Keratinocyte (primary cell): ENCODE results near the gene TM9SF3. TPM values are rescaled to one million over a fixed set of nuclear protein-coding genes. Genes with fewer than 3 reads are reported as not detected.

ENCODE experiments used
- DNase-seq: peaks from one replicate; pipeline ENCODE4 v3.0.0-alpha.2; 2011; ENCODE audit warnings: low read depth, missing footprints, low spot score
- FAIRE-seq: peaks from 2 replicates; lab custom pipeline; 2011; peaks lifted over from hg19 to GRCh38; lab: Jason Lieb, UNC
- H2AFZ ChIP-seq: 2 replicates; pipeline ENCODE4 v1.6.0; 2012; ENCODE audit warnings: low read length, control low read depth, inconsistent platforms; ENCODE audit not compliant: control insufficient read depth
- H3K27ac ChIP-seq: 2 replicates; pipeline ENCODE4 v1.5.1; 2011; ENCODE audit warnings: low read length; ENCODE audit not compliant: control insufficient read depth, insufficient read depth
- H3K27me3 ChIP-seq: 3 replicates; pipeline ENCODE4 v1.6.0; 2011; ENCODE audit warnings: low read length; ENCODE audit not compliant: control insufficient read depth, insufficient read depth; ENCODE audit errors: extremely low read depth
- H3K36me3 ChIP-seq, 2 experiments: 2 replicates in 1 of 2; 3 replicates in 1 of 2; pipeline ENCODE4 v1.5.1; 2011; ENCODE audit warnings: low read length in 2 of 2, mild to moderate bottlenecking in 1 of 2; ENCODE audit not compliant: control insufficient read depth in 2 of 2, insufficient read depth in 2 of 2; ENCODE audit errors: extremely low read depth in 1 of 2
- H3K4me1 ChIP-seq: 3 replicates; pipeline ENCODE4 v1.5.1; 2011; ENCODE audit warnings: low read length; ENCODE audit not compliant: control insufficient read depth, insufficient read depth; ENCODE audit errors: extremely low read depth
- H3K4me2 ChIP-seq: 3 replicates; pipeline ENCODE4 v1.6.0; 2011; ENCODE audit warnings: low read depth, low read length; ENCODE audit not compliant: control insufficient read depth, insufficient read depth; ENCODE audit errors: extremely low read depth
- H3K4me3 ChIP-seq, 3 experiments: fragments of 200-600 bp in 1 of 3; sonication (generic) in 1 of 3; 2 replicates in 2 of 3; 3 replicates in 1 of 3; pipeline ENCODE4 v1.5.1; 2011 to 2016; ENCODE audit warnings: low read length in 3 of 3, mild to moderate bottlenecking in 3 of 3, control low read depth in 2 of 3, inconsistent platforms in 1 of 3, low read depth in 1 of 3, mixed read lengths in 1 of 3, mixed run types in 1 of 3, moderate library complexity in 1 of 3; ENCODE audit not compliant: control insufficient read depth in 2 of 3, insufficient read depth in 2 of 3; ENCODE audit errors: extremely low read depth in 1 of 3
- H3K79me2 ChIP-seq: 2 replicates; pipeline ENCODE4 v1.6.0; 2012; ENCODE audit warnings: low read length; ENCODE audit not compliant: control insufficient read depth, insufficient read depth
- H3K9ac ChIP-seq: 3 replicates; pipeline ENCODE4 v1.6.0; 2011; ENCODE audit warnings: low read length; ENCODE audit not compliant: control insufficient read depth, insufficient read depth; ENCODE audit errors: extremely low read depth
- H3K9me1 ChIP-seq: 3 replicates; pipeline ENCODE4 v1.6.0; 2011; ENCODE audit warnings: low read length; ENCODE audit not compliant: control insufficient read depth, insufficient read depth; ENCODE audit errors: extremely low read depth
- H3K9me3 ChIP-seq: 2 replicates; pipeline ENCODE4 v1.5.1; 2012; ENCODE audit warnings: low read depth, low read length; ENCODE audit not compliant: control insufficient read depth
- H4K20me1 ChIP-seq: 3 replicates; pipeline ENCODE4 v1.6.0; 2011; ENCODE audit warnings: low read length; ENCODE audit not compliant: control insufficient read depth, insufficient read depth; ENCODE audit errors: extremely low read depth
- EZH2 ChIP-seq: IDR thresholded peaks from one replicate; pipeline ENCODE4 v1.6.1; 2012; ENCODE audit warnings: inconsistent platforms, mild to moderate bottlenecking, low read length, moderate library complexity
- dilution Hi-C: fragments of 300-500 bp; cut with MboI; formaldehyde crosslinking; loops from one replicate; pipeline ENCODE4 v1.7.0; 2020; ENCODE audit warnings: low sequenced_read_pairs; ENCODE audit not compliant: extremely low pct_ligation_motif_present
- polyA plus RNA-seq, 5 experiments: library from polyadenylated mRNA; depleted of rRNA in 3 of 5; stranded (reverse) in 3 of 5; stranded (forward) in 1 of 5; unstranded in 1 of 5; fragments of >200 nt; gene quantifications; 1 replicate in 1 of 5; 2 replicates in 3 of 5; 3 replicates in 1 of 5; pipeline versions ENCODE4 v1.2.1 to v1.2.3, GENCODE V29; 2011 to 2012; ENCODE audit warnings: missing spikeins in 2 of 5, low read depth in 1 of 5, low replicate concordance in 1 of 5
- TF ChIP-seq, protein P1 (sequence below), 3 experiments: IDR thresholded peaks in 1 of 3; conservative IDR thresholded peaks in 1 of 3; optimal IDR thresholded peaks in 1 of 3; 2 replicates in 2 of 3; 3 replicates in 1 of 3; pipeline versions ENCODE3 to v1.5.1; 2011; ENCODE audit warnings: low read length in 3 of 3, mild to moderate bottlenecking in 3 of 3, moderate library complexity in 2 of 3, control low read depth in 1 of 3, inconsistent platforms in 1 of 3; ENCODE audit not compliant: insufficient read depth in 2 of 3; ENCODE audit errors: extremely low read depth in 1 of 3

TM9SF3 gene
- polyA plus RNA-seq, 1 donor (not counting 4 experiments of a cell fraction or from before 2014, with no cell fraction given) = 90.0 TPM

DNA sequence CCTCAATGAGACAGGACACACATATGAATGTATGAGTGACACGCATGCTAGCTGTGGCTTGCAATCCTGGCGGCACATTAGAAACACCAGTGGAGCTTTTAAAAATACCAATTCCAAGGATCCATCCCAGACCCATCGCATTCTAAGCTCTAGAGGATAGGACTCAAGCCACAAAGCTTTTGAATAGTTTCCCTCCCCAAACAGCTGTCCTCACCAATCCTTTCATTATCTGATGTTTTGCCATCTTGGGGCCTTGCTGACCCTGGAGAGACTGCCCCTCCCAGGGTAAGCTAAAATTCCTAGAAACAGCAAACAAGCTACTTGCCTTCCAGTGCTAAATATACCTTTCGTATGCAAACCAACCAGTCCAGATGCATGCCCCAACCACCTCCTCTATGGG, 8.9 kb upstream of the TM9SF3 start:
- TF ChIP-seq, protein P1, sequence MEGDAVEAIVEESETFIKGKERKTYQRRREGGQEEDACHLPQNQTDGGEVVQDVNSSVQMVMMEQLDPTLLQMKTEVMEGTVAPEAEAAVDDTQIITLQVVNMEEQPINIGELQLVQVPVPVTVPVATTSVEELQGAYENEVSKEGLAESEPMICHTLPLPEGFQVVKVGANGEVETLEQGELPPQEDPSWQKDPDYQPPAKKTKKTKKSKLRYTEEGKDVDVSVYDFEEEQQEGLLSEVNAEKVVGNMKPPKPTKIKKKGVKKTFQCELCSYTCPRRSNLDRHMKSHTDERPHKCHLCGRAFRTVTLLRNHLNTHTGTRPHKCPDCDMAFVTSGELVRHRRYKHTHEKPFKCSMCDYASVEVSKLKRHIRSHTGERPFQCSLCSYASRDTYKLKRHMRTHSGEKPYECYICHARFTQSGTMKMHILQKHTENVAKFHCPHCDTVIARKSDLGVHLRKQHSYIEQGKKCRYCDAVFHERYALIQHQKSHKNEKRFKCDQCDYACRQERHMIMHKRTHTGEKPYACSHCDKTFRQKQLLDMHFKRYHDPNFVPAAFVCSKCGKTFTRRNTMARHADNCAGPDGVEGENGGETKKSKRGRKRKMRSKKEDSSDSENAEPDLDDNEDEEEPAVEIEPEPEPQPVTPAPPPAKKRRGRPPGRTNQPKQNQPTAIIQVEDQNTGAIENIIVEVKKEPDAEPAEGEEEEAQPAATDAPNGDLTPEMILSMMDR (optimal IDR thresholded peaks at IDR 0.05 in 1 of 3, IDR thresholded peaks at IDR 0.05 in 1 of 3, conservative IDR thresholded peaks at IDR 0.05 in 1 of 3; ENCODE audit: extremely low read depth in 1 of 3, insufficient read depth in 2 of 3, low read length in 3 of 3) = no peak
- TF ChIP-seq EZH2 = no peak
- Histone ChIP-seq H3K27me3 (peaks cover 16% of the 10 kb centered on the region), H4K20me1 (no peaks in the 10 kb centered on the region), H3K4me3 (no peak overlapping the region), H3K4me2 (no peak overlapping the region), H3K9ac (no peak overlapping the region), H3K79me2 (no peaks in the 10 kb centered on the region), H2AFZ (no peak overlapping the region), H3K9me3 (peaks cover 3% of the 10 kb centered on the region), H3K36me3 (no peaks in the 10 kb centered on the region), H3K9me1 (no peaks in the 10 kb centered on the region), H3K4me1 (no peaks in the 10 kb centered on the region), H3K27ac (no peak overlapping the region)
- FAIRE-seq (no peak), DNase-seq (no peak)
- dilution Hi-C loops = no loop called here

DNA sequence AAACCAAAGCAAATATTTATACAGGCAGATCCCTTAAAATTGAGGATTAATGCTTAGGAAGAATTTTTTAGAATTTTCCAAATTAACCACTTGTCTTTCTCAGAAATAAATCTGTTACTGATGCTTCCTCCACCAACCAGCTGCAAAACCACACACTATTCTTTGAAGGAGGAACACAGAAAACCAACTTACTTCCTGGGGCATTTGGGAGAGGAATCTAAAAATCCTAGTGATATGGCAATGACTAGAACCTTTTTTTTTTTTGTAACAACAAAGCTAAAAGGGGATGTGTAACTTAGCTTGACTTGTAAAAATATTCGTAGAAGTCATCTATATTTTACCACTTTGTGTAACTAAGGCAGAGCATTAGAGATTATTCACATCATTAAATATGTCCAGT, 5.1 kb upstream of the TM9SF3 start:
- no peak for TF ChIP-seq EZH2
- TF ChIP-seq, protein P1 (optimal IDR thresholded peaks at IDR 0.05 in 1 of 3, IDR thresholded peaks at IDR 0.05 in 1 of 3, conservative IDR thresholded peaks at IDR 0.05 in 1 of 3; ENCODE audit: extremely low read depth in 1 of 3, insufficient read depth in 2 of 3, low read length in 3 of 3) = no peak
- H3K4me3 ChIP-seq = no peak overlapping the region
- H3K4me1 ChIP-seq = peaks cover 17% of the 10 kb centered on the region
- no peaks in the 10 kb centered on the region for H3K9me1 ChIP-seq
- no peaks in the 10 kb centered on the region for H3K79me2 ChIP-seq
- no peak overlapping the region for H3K9ac ChIP-seq
- no peak overlapping the region for H2AFZ ChIP-seq
- H3K27ac ChIP-seq = no peak overlapping the region
- peaks cover 3% of the 10 kb centered on the region for H3K9me3 ChIP-seq
- DNase-seq (no peak), FAIRE-seq (no peak)
- dilution Hi-C loops = no loop called here
- H4K20me1 ChIP-seq = no peaks in the 10 kb centered on the region
- no peaks in the 10 kb centered on the region for H3K27me3 ChIP-seq
- no peaks in the 10 kb centered on the region for H3K36me3 ChIP-seq
- H3K4me2 ChIP-seq = no peak overlapping the region
